Coronary artery (tissue), 2 donors: ENCODE measurements around the gene CORO1A.
"Not testable (repeated sequence)": the region's sequence is repeated elsewhere in the genome, so short reads cannot be mapped to it uniquely, and the experiment has no call there.

ENCODE experiments used
- DNase-seq: peaks from one replicate; pipeline ENCODE4 v3.0.0-alpha.2; 2017; ENCODE audit warnings: low spot score
- H3K27ac ChIP-seq, 2 donors: fragments of 200-600 bp; sonication (generic); one replicate each; pipeline ENCODE4 v1.5.1; 2016 to 2019
- H3K4me3 ChIP-seq: fragments of 200-600 bp; sonication (generic); 2 replicates; pipeline ENCODE4 v1.5.1; 2016; ENCODE audit warnings: mild to moderate bottlenecking, moderate library complexity
- CTCF ChIP-seq: fragments of 200-600 bp; sonication (generic); IDR thresholded peaks from one replicate; pipeline ENCODE4 v1.5.1; 2019; ENCODE audit warnings: antibody characterized with exemption

Gene CORO1A

DNA sequence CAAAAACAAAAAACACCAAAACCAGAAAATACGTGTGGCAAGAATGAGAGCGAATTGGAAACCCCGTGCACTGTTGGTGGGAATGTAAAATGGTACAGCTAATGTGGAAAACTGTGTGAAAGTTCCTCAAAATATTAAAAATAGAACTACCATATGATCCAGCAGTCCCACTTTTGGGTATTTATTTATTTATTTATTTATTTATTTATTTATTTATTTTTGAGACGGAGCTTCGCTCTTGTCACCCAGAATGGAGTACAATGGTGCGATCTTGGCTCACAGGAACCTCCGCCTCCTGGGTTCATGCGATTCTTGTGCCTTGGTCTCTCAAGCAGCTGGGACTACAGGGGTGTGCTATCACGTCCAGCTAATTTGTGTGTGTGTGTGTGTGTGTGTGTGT, 30.9 kb upstream of the CORO1A start:
- TF ChIP-seq CTCF, result no peak
- H3K27ac ChIP-seq, result no peak overlapping the region
- no peak overlapping the region for H3K4me3 ChIP-seq
- no peak for DNase-seq

- Histone ChIP-seq H3K4me3 (no peak overlapping the region), H3K27ac (no peak overlapping the region)
- TF ChIP-seq CTCF, result no peak
- DNase-seq, result no peak
Measured at GRCh38 chr16:30155188-30155587, 28.2 kb upstream of the CORO1A start.

DNA sequence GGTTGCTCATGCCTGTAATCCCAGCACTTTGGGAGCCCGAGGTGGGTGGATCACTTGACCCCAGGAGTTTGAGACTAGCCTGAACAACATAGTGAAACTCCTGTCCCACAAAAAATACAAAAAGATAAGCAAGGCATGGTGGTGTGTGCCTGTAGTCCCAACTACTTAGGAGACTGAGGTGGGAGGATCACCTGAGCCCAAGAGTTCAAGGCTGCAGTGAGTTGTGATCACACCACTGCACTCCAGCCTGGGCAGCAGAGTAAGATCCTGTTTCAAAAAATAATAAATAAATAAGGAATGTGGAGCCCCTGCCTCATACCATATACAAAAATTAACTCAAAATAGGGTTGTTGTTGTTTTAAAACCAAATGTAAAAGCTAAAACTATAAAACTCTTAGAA, 26.2 kb upstream of the CORO1A start:
- DNase-seq, result no peak
- no peak for TF ChIP-seq CTCF

GRCh38 chr16:30163538-30163937, 19.9 kb upstream of the CORO1A start:
- Histone ChIP-seq H3K4me3 (no peak overlapping the region), H3K27ac (no peak overlapping the region)
- no peak for DNase-seq
- no peak for TF ChIP-seq CTCF

More for the DNA sequence above, 26.2 kb upstream of the CORO1A start:
- Histone ChIP-seq H3K4me3 (no peak overlapping the region), H3K27ac (no peak overlapping the region)

- H3K4me3 ChIP-seq, result no peak overlapping the region
- DNase-seq, result no peak
- TF ChIP-seq CTCF, result no peak
- H3K27ac ChIP-seq, result no peak overlapping the region
Measured at GRCh38 chr16:30166202-30166902, 17.1 kb upstream of the CORO1A start.

- not testable (repeated sequence) for H3K4me3 ChIP-seq, DNase-seq, H3K27ac ChIP-seq
Measured at GRCh38 chr16:30168746-30169145, 14.7 kb upstream of the CORO1A start.

- DNase-seq, H3K4me3 ChIP-seq, H3K27ac ChIP-seq: not testable (repeated sequence)
Measured at GRCh38 chr16:30169416-30169815, 14.0 kb upstream of the CORO1A start.

GRCh38 chr16:30170145-30170544, 13.3 kb upstream of the CORO1A start:
- not testable (repeated sequence) for DNase-seq, H3K27ac ChIP-seq, H3K4me3 ChIP-seq

- Histone ChIP-seq H3K4me3 (no peak overlapping the region), H3K27ac (no peak overlapping the region)
- TF ChIP-seq CTCF, result no peak
- DNase-seq, result no peak
Measured at GRCh38 chr16:30173054-30173453, 10.3 kb upstream of the CORO1A start.

- H3K27ac ChIP-seq, DNase-seq, H3K4me3 ChIP-seq: not testable (repeated sequence)
Measured at GRCh38 chr16:30176876-30177275, 6.5 kb upstream of the CORO1A start.
